HG03066 (cell line): ENCODE results near the gene BMI1.

Source experiments
- ATAC-seq: cut with Tn5 transposase; IDR thresholded peaks from one replicate; pipeline ENCODE4 v1.9.1; 2021; ENCODE audit warnings: low read depth; ENCODE audit not compliant: unreplicated experiment

The BMI1 gene

GRCh38 chr10:22365233-22365632 is 44.3 kb downstream of the BMI1 start:
- ATAC-seq: peak; percentile 61

DNA sequence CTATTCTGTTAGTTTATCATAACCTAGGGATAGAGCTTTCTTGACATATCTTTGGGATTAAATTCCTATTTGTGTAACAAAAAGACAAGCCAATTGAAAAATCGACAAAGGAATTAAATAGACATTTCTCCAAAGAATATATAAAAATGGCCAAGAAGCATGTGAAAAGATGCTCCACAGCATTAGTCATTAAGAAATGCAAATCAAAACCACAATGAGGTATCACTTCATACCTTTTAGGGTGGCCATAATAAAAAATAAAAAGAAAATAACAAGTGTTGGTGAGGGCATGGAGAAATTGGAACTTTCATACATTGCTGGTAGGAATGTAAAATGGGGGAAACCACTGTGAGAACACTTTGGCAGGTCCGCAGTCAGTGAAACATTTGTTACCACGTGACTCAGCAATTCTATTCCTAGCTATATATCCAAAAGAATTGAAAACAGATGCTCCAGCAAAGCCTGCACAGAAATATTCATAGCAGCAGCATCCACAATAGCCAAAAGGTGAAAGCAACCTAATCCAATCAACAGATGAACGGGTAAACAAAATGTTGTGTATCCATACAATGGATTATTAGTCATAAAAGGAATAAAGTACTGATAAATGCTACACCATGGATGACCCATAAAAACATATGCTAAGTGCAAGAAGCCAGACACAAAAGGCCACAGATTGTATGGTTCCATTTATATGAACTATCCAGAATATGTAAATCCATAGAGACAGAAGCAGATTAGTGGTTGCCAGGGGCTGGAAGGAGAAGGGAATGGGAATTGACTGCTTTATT is 44.9 kb downstream of the BMI1 start:
- no peak for ATAC-seq

DNA sequence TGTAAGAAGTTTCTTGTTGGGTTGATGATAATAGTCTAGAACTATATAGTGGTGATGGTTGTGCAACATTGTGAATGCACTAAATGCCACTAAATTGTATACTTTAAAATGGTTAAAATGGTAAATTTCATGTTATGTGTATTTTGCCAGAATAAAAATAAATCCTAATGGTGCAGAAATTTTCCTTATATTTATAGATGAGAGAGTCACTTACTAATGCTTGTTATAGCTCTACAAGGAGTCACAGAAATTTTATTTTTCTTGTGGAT is 45.5 kb downstream of the BMI1 start:
- ATAC-seq: no peak

- no peak for ATAC-seq
Measured at GRCh38 chr10:22366771-22367170, 45.9 kb downstream of the BMI1 start.

GRCh38 chr10:22367471-22367870 is 46.6 kb downstream of the BMI1 start:
- ATAC-seq: no peak

DNA sequence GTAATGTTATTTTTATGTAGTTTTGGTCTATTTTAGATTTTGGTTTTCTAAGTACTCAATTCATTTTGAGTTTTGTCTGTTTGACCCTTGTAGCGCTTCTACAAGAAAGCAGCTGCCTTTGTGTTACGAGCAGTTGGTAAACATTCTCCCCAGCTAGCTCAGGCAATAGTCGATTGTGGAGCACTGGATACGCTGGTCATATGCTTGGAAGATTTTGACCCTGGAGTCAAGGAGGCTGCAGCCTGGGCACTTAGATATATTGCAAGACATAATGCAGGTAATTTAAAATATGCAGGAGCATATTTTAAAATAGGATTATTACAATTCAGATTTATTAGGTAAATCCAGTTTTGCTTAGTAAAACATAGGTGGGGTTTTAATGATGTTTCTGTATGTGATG is 47.5 kb downstream of the BMI1 start:
- no peak for ATAC-seq

DNA sequence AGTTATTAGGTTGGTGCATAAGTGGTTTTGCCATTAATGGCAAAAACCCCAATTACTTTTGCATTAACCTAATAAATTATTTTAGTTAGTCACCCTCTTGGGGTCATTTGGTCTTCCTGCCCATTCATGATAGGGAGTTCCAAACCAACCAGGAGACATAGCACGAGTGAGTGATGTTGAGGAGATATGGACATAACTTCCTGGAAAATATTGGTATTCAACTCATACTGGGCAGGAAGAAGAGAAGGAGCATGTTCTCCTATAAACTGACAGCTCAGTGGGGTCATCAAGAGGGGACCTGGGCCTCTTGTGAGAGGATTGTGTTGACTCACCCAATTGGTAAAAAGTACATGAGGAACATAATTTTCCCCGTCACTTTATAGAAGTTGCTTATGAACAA is 48.1 kb downstream of the BMI1 start:
- no peak for ATAC-seq

DNA sequence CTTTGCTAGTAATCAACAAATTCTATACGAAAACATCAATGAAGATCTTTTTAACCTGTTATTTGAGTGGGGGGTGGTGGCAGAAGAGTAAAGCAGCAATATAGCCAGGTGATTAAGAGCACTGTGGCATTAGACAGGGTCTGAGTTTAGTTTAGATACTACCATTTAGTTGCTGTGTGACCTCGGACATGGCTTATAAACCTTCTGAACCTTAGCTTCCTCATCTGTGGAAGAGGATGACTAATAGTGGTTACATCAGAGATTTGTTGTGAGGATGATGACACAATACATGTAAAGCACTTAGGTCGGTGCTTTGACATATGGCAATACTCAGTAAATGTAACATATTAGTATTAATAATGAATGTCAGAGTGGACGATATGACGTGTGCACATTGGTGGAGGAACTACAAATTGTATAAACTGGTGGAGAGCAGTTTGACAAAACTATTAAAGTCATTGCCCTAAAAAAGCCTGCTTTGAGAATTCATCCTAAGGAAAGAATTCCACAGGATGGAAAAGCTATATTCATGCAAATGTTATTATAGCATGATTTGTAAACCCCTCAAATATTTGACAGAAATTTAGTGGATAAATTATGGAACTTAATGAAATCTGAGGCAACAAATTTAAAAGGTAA is 48.7 kb downstream of the BMI1 start:
- no peak for ATAC-seq

DNA sequence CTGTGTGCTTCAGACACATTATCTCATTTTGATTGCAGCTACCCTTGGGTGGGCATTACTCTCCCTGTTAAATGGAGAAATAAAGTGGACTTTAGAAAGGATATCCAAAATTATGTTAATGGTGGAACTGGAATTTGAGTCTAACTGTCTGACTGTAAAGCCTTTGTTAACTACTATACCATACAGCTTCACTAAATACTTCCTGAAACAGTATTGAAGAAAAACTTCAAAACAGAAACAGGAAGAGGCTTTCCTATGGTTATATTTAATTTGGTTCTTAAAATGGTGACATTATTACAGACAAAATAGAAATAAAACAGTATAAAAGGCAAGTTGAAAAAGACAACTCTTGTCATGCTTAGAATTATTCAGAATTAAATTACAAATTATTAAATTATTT is 49.4 kb downstream of the BMI1 start:
- ATAC-seq: no peak

GRCh38 chr10:22372298-22372697 is 51.4 kb downstream of the BMI1 start:
- ATAC-seq: no peak

DNA sequence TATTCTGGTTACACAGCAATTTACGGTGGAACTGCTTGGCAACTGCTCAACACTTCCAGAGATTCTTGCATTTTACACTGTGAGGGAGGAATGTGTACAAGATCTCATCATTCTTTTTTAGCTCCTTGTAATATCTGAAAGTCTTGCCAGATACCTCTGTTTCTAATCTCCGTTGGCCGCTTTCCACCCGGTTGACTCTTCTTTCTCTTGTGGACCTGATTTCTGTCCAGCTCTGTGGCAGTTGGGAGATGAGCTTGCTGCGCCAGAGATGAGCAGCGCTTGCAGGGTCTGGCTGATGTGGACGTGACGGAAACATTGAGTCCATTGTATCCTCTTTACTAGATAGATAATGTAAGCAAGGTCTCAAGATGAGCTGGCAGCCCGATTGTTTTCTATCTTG is 52.0 kb downstream of the BMI1 start:
- ATAC-seq: no peak

DNA sequence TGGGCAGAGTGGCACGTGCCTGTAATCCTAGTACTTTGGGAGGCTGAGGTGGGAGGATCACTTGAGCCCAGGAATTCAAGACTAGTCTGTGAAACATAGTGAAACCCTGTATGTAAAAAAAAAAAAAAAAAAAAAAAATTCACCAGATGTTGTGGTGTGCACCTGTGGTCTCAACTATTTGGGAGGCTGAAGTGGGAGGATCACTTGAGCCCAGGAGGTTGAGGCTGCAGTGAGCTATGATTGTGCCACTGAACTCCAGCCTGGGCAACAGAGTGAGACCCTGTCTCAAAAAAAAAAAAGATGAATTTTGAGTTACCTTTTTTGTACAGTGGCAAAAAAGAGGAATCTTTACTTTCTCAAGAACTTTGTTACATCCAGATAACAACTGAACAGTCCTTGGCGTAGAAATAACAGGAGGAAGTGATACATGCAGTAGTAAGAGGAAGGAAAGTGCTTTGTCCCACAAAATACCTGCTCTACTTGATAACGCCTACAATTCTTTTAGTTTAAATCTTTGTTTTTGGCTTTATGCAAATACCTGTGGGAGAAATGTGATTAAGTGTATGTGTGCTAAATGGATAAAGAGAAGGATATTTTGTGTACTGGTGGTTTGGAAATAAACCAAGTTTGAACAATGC is 53.7 kb downstream of the BMI1 start:
- ATAC-seq: no peak

DNA sequence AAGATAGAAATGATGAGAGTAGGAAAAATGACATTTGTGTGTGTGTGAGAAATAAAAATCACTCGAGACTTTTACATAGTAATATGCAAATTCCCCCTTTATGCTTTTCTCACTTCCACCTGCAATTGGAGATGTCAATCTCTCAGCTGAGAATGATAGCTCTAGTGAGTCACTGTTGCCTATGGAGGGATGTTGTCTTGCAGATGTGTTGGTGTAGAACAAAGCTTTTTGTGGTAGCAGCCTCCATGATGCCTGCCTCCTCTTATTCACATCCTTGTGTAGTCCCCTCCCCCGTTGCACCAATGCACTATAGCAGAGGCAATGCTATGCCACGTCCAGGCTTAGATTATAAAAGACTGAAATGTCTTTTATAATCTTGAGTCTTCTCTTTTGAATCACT is 58.2 kb downstream of the BMI1 start:
- ATAC-seq: peak; percentile 49
